A549 (cell line): ENCODE data around the gene PEX14.

Experiments
- BHLHE40 ChIP-seq: IDR thresholded peaks from 2 replicates; pipeline ENCODE4 v1.6.1; 2012; ENCODE audit warnings: low read depth, low read length, inconsistent platforms
- CBX2 ChIP-seq: fragments of 200-600 bp; sonication (generic); IDR thresholded peaks from 2 replicates; pipeline ENCODE4 v1.6.1; 2016; ENCODE audit warnings: low read depth, mild to moderate bottlenecking, borderline replicate concordance
- CTCF ChIP-seq: fragments of >200 bp; sonication (Bioruptor Twin); formaldehyde crosslinking; IDR thresholded peaks from 3 replicates; pipeline ENCODE4 v1.5.1; 2016
- ESRRA ChIP-seq: fragments of 150-350 bp; IDR thresholded peaks from 2 replicates; pipeline ENCODE4 v1.6.1; 2014; ENCODE audit warnings: mild to moderate bottlenecking, low read length, borderline replicate concordance
- HDAC2 ChIP-seq: fragments of 200-600 bp; sonication (generic); IDR thresholded peaks from 2 replicates; pipeline ENCODE4 v1.6.1; 2016
- KDM1A ChIP-seq: fragments of 200-600 bp; sonication (generic); IDR thresholded peaks from 2 replicates; pipeline ENCODE4 v1.6.1; 2016; ENCODE audit warnings: low read depth, mild to moderate bottlenecking
- MAX ChIP-seq: IDR thresholded peaks from 2 replicates; pipeline ENCODE4 v1.6.1; 2012
- MYC ChIP-seq: IDR thresholded peaks from 2 replicates; pipeline ENCODE4 v1.6.1; 2012; ENCODE audit warnings: mild to moderate bottlenecking, inconsistent platforms, low read length, improper control_type of control experiment, borderline replicate concordance
- REST ChIP-seq: fragments of 200-600 bp; sonication (generic); IDR thresholded peaks from 2 replicates; pipeline ENCODE4 v1.6.1; 2016; ENCODE audit warnings: antibody characterized with exemption, mild to moderate bottlenecking, moderate library complexity
- RFX5 ChIP-seq: fragments of 450-650 bp; IDR thresholded peaks from 2 replicates; pipeline ENCODE4 v1.7.1; 2014; ENCODE audit warnings: antibody characterized with exemption, mild to moderate bottlenecking, moderate library complexity
- USF2 ChIP-seq: fragments of 450-650 bp; IDR thresholded peaks from 2 replicates; pipeline ENCODE4 v1.6.1; 2014; ENCODE audit warnings: antibody characterized with exemption

- no peak for TF ChIP-seq CTCF
- no peak for TF ChIP-seq BHLHE40
- no peak for TF ChIP-seq MAX
- no peak for TF ChIP-seq RFX5
- no peak for TF ChIP-seq ESRRA
- no peak for TF ChIP-seq HDAC2
- no peak for TF ChIP-seq REST
- no peak for TF ChIP-seq CBX2
- no peak for TF ChIP-seq MYC
- no peak for TF ChIP-seq USF2
- no peak for TF ChIP-seq KDM1A
Observed at GRCh38 chr1:10539411-10540043, 64.8 kb downstream of the PEX14 start.
